Brain microvascular endothelial cell (primary cell): ENCODE data around the gene TYRP1.

Experiments used
- DNase-seq: peaks from one replicate; pipeline ENCODE4 v3.0.0-alpha.2; 2020
- H3K27ac ChIP-seq: fragments of 250-450 bp; sonication (Bioruptor Pico); 2 replicates; pipeline ENCODE4 v1.5.1; 2020; ENCODE audit warnings: mild to moderate bottlenecking, moderate library complexity
- H3K27me3 ChIP-seq: fragments of 250-450 bp; sonication (Bioruptor Pico); replicated peaks from 2 replicates; pipeline ENCODE4 v1.5.1; 2020; ENCODE audit warnings: mild to moderate bottlenecking
- H3K36me3 ChIP-seq: fragments of 250-450 bp; sonication (Bioruptor Pico); replicated peaks from 2 replicates; pipeline ENCODE4 v1.5.1; 2020; ENCODE audit warnings: mild to moderate bottlenecking
- H3K4me3 ChIP-seq: 2 replicates; pipeline ENCODE4 v1.5.1; 2011; ENCODE audit warnings: low read depth, mild to moderate bottlenecking, control low read depth, low read length, moderate library complexity
- in situ Hi-C: cut with HindIII; loops from 2 replicates; pipeline ENCODE4 v1.10.0; 2017; ENCODE audit warnings: low sequenced_read_pairs, low pct_ligation_motif_present
- TF ChIP-seq, protein P1 (sequence below): IDR thresholded peaks from 2 replicates; pipeline ENCODE4 v1.5.1; 2011; ENCODE audit warnings: low read depth, mild to moderate bottlenecking, moderate library complexity, low read length, control low read depth, inconsistent platforms; ENCODE audit errors: missing control alignments

Gene TYRP1

DNA sequence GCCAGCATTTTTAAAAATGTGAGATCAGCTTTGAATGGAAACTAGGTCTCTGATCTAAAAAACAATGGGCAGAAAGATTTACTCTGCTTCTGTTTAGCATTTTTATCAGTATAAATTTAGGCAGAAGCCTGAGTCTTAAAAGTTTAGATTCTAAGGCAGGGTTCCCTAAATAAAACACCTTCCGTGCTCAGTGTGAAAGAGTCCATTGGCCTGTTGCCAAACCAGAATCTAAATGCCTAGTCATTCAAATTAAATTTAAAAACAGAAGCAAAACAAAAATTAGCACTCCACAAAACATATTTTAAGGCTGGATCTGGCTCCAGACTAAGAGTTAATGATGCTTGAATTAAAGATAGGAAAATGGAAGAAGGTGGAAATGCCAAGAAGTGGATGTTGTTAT is 4.5 kb downstream of the TYRP1 start:
- no peak for DNase-seq
- H3K4me3 ChIP-seq = no peak overlapping the region
- H3K27ac ChIP-seq = no peak overlapping the region
- TF ChIP-seq, protein P1, sequence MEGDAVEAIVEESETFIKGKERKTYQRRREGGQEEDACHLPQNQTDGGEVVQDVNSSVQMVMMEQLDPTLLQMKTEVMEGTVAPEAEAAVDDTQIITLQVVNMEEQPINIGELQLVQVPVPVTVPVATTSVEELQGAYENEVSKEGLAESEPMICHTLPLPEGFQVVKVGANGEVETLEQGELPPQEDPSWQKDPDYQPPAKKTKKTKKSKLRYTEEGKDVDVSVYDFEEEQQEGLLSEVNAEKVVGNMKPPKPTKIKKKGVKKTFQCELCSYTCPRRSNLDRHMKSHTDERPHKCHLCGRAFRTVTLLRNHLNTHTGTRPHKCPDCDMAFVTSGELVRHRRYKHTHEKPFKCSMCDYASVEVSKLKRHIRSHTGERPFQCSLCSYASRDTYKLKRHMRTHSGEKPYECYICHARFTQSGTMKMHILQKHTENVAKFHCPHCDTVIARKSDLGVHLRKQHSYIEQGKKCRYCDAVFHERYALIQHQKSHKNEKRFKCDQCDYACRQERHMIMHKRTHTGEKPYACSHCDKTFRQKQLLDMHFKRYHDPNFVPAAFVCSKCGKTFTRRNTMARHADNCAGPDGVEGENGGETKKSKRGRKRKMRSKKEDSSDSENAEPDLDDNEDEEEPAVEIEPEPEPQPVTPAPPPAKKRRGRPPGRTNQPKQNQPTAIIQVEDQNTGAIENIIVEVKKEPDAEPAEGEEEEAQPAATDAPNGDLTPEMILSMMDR = no peak
- no peaks in the 10 kb centered on the region for H3K27me3 ChIP-seq
- no peaks in the 10 kb centered on the region for H3K36me3 ChIP-seq
- in situ Hi-C loops = no loop called here

DNA sequence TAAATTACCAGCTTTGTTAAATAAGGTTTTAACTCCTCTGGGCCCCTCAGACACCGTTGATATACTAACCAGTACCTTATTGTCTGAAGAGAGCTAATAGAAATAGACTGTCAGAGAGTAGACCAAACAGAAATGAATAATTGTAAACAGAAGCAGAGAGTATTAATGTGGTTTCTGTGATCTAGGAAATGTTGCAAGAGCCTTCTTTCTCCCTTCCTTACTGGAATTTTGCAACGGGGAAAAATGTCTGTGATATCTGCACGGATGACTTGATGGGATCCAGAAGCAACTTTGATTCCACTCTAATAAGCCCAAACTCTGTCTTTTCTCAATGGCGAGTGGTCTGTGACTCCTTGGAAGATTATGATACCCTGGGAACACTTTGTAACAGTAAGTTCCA is 5.1 kb downstream of the TYRP1 start:
- in situ Hi-C loops = no loop called here
- H3K4me3 ChIP-seq = no peak overlapping the region
- TF ChIP-seq, protein P1 = no peak

DNA sequence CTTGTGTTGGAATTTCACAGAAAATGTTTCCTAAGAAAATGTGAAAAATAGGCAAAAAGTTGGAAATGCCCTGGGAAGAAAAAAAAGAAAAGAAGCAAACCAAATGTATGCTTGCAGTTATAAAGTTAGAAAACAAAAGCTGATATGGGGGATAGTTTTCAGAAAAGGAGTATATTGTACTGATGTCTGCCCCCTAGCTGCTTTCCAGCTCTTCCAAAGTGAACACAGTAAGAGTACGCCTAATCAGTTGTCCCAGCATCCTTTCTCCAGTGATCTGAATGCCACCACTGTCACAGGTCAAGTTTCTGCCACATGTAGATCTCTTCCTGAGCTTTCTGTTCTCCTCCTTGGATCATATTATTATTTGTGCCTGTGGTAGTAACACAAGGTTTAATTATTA is 5.8 kb downstream of the TYRP1 start:
- Histone ChIP-seq H3K4me3 (no peak overlapping the region), H3K36me3 (no peaks in the 10 kb centered on the region), H3K27me3 (no peaks in the 10 kb centered on the region), H3K27ac (no peak overlapping the region)
- TF ChIP-seq, protein P1 = peak; percentile 51
- DNase-seq = no peak
- in situ Hi-C loops = no loop called here

More for the DNA sequence above, 5.1 kb downstream of the TYRP1 start:
- DNase-seq = no peak
- H3K27ac ChIP-seq = no peak overlapping the region
- no peaks in the 10 kb centered on the region for H3K27me3 ChIP-seq
- H3K36me3 ChIP-seq = no peaks in the 10 kb centered on the region

DNA sequence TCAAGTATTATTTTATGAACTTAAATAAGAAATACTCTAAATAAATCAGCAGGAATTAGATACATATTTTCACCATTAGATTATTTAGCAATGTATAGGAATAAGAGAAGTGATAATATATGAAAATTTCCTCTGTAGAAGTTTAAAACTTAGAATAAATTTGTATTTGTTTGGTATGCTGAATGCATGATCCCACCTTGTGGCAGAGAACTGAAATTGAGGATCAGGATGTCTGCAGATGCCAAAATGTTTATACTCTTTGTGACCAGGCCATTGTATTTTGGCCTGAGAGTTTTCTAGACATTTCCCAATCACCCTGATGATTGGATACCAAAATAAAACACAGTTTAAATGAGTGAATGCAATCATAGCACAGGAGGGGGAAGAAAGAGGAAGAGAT is 6.3 kb downstream of the TYRP1 start:
- Histone ChIP-seq H3K27ac (no peak overlapping the region), H3K36me3 (no peaks in the 10 kb centered on the region), H3K4me3 (no peak overlapping the region), H3K27me3 (no peaks in the 10 kb centered on the region)
- in situ Hi-C loops = no loop called here
- TF ChIP-seq, protein P1 = peak; percentile 63
- DNase-seq = no peak

DNA sequence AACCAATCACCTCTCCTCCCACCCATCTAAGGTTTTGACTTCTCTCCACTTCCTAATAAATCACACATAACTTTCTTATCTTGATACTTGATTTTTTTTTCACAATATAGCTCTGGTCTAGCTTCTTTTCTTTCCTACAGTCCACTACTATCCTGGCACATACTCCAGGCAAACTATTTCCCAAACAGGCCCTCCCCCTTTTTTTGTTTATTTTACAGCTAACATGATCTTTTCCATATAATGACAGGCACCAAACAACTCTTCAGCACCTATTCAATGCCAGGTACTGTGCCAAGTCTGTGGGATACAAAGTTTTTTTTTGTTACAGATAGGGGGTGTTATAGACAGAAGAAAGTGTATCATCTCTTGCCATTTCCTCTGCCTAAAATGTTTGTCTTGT is 7.9 kb downstream of the TYRP1 start:
- TF ChIP-seq, protein P1 = no peak
- no peak for DNase-seq
- in situ Hi-C loops = loop anchor here (25.0 kb wide), 1 partner anchor 386 kb away; no protein-coding TSS in a partner anchor
- Histone ChIP-seq H3K27me3 (no peaks in the 10 kb centered on the region), H3K4me3 (no peak overlapping the region), H3K27ac (no peak overlapping the region), H3K36me3 (no peaks in the 10 kb centered on the region)

DNA sequence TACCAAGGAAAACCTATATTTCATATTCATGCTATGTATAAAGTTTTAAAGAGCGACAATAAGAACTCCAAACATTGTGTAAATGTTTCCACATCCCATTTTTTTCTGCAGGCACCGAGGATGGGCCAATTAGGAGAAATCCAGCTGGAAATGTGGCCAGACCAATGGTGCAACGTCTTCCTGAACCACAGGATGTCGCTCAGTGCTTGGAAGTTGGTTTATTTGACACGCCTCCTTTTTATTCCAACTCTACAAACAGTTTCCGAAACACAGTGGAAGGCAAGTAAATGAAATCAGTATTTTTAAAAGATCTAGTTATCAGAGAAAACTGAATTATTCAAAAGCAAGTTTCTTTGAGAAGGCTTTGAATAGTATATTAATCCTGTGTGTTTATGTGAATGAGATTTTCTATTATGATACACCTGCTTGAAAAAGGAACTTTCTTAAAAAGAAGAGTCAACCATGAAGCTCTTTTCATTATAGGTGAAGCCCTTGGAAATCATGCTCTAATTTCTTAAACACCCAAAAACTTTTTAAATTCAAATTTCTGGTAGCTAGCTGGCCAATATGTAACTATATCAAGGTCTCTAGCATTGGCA is 9.1 kb downstream of the TYRP1 start:
- H3K27ac ChIP-seq = no peak overlapping the region
- no peaks in the 10 kb centered on the region for H3K27me3 ChIP-seq
- in situ Hi-C loops = loop anchor here (25.0 kb wide), 1 partner anchor 385 kb away; no protein-coding TSS in a partner anchor
- H3K36me3 ChIP-seq = no peaks in the 10 kb centered on the region
- peak; percentile 67 for DNase-seq
- TF ChIP-seq, protein P1 = peak; percentile 80
- no peak overlapping the region for H3K4me3 ChIP-seq
